A549 (cell line): Measurements from ENCODE around the gene TMEM135.

Experiments
- CTCF ChIP-seq: fragments of >200 bp; sonication (Bioruptor Twin); formaldehyde crosslinking; IDR thresholded peaks from 3 replicates; pipeline ENCODE4 v1.5.1; 2016
- EP300 ChIP-seq, 2 experiments: fragments of >200 bp; sonication (Bioruptor Twin); formaldehyde crosslinking; IDR thresholded peaks; 2 replicates in 1 of 2; 3 replicates in 1 of 2; pipeline ENCODE4 v1.6.1; 2016 to 2017
- MAX ChIP-seq: IDR thresholded peaks from 2 replicates; pipeline ENCODE4 v1.6.1; 2012
- POLR2A ChIP-seq: IDR thresholded peaks from 2 replicates; pipeline ENCODE4 v1.6.1; 2012; ENCODE audit warnings: mild to moderate bottlenecking, low read length
- RAD21 ChIP-seq, 2 experiments: fragments of >200 bp in 1 of 2; sonication (Bioruptor Twin) in 1 of 2; formaldehyde crosslinking in 1 of 2; IDR thresholded peaks in 1 of 2; conservative IDR thresholded peaks in 1 of 2; 2 replicates in 1 of 2; 3 replicates in 1 of 2; pipeline ENCODE4 v1.6.1; 2012 to 2018; ENCODE audit warnings: inconsistent platforms in 1 of 2
- REST ChIP-seq: fragments of 200-600 bp; sonication (generic); IDR thresholded peaks from 2 replicates; pipeline ENCODE4 v1.6.1; 2016; ENCODE audit warnings: antibody characterized with exemption, mild to moderate bottlenecking, moderate library complexity
- RFX5 ChIP-seq: fragments of 450-650 bp; IDR thresholded peaks from 2 replicates; pipeline ENCODE4 v1.7.1; 2014; ENCODE audit warnings: antibody characterized with exemption, mild to moderate bottlenecking, moderate library complexity
- ZSCAN20 ChIP-seq: fragments of 250-450 bp; sonication (Bioruptor Pico); IDR thresholded peaks from 2 replicates; pipeline ENCODE4 v1.8.0; 2022; ENCODE audit warnings: mild to moderate bottlenecking, moderate library complexity

GRCh38 chr11:87228820-87229219 is 191.1 kb downstream of the TMEM135 start:
- no peak for TF ChIP-seq REST
- TF ChIP-seq MAX: no peak
- no peak for TF ChIP-seq EP300 (IDR thresholded peaks at IDR 0.05)
- TF ChIP-seq ZSCAN20: no peak
- TF ChIP-seq RAD21 (conservative IDR thresholded peaks at IDR 0.05 in 1 of 2, IDR thresholded peaks at IDR 0.05 in 1 of 2): no peak
- TF ChIP-seq POLR2A: no peak
- TF ChIP-seq CTCF: no peak
- no peak for TF ChIP-seq RFX5
